GM18511 (cell line): ENCODE data around the gene RABGAP1.
A peak's percentile ranks its signal among the peaks of the same experiment; 100 is the strongest.
"Not testable (repeated sequence)": the region's sequence is repeated elsewhere in the genome, so short reads cannot be mapped to it uniquely, and the experiment has no call there.

Experiments
- ATAC-seq: cut with Tn5 transposase; IDR thresholded peaks from one replicate; pipeline ENCODE4 v1.9.1; 2021; ENCODE audit warnings: mild to moderate bottlenecking, moderate library complexity; ENCODE audit not compliant: unreplicated experiment

RABGAP1 gene

DNA sequence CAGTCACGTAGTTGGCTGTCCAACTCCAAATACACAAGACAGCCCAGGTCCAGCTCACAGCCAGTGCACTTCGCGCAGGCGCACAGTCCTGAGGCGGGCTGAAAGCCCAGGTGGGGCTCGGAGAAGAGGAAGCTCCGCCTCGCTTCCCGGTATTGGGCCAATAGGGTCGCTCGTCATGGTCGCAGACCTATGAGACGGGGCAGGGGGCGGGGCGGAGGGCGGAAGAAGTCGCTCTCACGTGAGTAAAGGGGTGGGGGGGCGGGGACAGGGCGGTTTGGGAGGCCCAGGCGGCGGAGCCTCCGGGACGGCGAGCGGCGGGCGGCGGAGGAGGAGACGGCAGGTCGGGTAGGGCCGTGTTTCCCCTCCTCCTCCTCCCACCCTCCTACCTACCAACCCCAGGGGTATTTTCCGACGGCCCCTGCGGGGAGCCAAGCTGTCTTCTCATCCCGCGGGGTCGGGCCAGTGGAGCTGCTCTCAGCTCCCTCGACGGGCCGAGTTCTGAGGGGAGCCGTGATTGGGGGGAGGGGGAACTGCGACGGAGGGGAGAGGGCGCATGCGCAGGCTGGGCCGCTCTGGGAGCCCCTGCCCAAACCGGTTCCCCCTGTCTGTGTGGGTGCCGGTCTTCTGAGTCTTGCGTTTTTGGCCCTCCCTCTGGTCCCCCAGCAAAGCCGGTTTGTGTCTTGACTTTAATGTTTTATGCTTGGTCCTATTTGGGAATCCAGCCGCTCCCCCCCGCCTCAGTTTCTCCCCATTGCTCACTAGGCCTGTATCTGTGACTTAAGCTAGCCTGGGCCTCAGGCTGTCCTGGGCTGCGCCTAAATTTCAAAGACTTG lies at the start of gene RABGAP1:
TSS of gene RABGAP1 (plus strand) at position 272 of the 833 bp plus-strand sequence. CDS start 16,040 bp downstream, outside the sequence.
- ATAC-seq = peak; percentile 99

DNA sequence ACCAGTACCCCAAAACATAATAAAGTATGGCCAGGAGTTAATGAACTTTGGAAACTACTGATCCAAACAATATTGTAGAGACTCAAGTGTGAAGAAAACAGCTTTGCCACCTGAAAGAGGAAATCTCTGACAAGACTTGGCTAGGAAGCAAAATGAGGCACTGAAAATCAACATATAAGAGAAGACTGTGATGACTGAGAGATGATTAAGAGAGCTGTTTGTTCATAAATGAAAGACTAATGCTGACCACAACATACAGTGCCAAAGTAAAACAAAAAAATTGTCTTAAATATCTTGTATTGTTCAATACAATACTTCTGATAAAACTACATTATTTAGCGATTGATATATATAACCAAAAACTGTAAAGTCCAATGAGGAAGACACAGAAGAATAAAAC lies 42.9 kb upstream of the RABGAP1 start:
- ATAC-seq = no peak

GRCh38 chr9:122900791-122901190 lies 40.0 kb upstream of the RABGAP1 start:
- ATAC-seq = no peak

DNA sequence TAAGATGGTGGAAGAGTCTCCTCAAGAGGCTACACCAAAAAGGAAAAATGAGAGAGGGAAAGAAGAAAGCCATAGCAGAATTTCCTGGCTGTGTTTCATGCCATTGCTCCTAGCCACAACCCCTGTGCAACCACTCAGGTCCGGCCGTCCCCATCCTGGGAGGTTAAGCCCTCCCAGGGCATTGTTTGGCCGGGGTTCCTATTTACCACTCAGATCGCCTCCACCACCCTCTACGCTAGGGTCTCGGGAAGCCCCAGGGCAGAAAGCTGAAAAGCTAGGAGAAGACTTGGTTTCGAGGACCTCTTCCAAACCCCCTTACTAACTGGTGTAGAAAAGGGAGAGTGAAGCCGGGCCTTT lies 36.4 kb upstream of the RABGAP1 start:
- peak; percentile 40 for ATAC-seq

DNA sequence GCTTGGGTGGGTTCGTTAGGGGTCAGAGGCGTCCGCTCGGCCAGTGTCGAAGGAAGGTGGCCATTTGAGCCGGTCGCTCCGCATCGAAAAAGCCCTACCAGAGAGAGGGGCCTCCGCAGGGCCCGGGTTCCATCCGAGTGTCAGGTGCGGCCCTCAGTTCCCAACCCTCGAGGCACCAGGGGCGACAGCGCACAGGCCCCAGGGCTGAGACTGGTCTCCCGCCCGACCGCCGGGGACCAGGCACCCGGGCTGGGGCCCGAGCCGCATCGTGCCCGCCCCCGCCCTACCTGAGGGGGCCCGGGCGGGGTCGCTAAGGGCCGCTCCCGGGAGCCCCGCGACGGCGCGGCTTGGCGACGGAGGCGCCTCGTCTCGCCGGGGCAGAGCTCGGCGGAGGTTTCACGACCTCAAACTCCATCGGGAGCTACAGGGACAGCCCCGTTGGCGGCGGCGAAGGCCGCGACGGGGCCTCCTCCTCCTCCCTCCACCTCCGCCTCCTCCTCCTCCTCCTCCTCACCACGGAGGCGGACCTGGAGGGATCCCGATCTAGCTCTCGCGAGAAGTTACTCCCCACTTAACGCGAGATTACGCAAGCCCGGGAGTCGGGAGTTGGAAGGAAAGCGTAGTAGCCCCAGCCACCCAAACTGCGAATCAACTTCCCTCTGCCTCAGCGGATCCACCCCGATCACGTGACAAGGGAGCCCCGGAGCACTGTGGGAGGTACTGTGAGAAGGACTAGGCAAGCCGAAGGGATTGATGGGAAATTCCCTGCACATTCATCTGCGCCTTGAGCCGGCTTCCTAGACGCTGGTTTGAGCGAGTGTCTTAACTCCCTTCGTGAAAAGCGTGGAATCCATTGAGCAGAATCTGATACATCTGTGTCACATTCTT lies 35.8 kb upstream of the RABGAP1 start, which contains the start of gene RC3H2:
TSS of gene RC3H2 (minus strand) at position 537 of the 888 bp plus-strand sequence. CDS start 7,850 bp downstream, outside the sequence.
- peak; percentile 85 for ATAC-seq

GRCh38 chr9:122906122-122906521 lies 34.7 kb upstream of the RABGAP1 start:
- ATAC-seq = not testable (repeated sequence)

DNA sequence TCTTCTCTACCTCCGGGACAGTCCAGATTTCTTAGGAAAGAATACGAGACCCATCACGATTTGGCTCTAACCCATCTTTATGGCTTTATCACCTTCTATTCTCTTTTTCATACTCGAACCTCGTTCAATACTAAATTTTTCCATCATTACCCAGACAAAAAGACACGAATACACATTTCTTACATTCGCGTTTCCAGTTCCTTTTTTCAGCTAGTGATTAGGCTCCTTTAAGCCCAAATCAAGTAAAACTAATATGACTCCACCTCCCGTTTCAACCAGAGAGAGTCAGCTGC lies 28.2 kb upstream of the RABGAP1 start:
- ATAC-seq = no peak

GRCh38 chr9:122912964-122913673 lies 27.7 kb upstream of the RABGAP1 start, which contains the start of gene ZBTB6:
Gene ZBTB6, minus strand, starts transcription at chr9:122913323. Its CDS starts 1,251 bp downstream, at chr9:122912072.
- peak; percentile 97 for ATAC-seq

- no peak for ATAC-seq
Measured at GRCh38 chr9:122918310-122918709, 22.5 kb upstream of the RABGAP1 start.

- no peak for ATAC-seq
Measured at GRCh38 chr9:122922713-122923112, 18.1 kb upstream of the RABGAP1 start.

GRCh38 chr9:122923947-122924346 lies 16.9 kb upstream of the RABGAP1 start:
- ATAC-seq = no peak

- ATAC-seq = no peak
Measured at GRCh38 chr9:122929796-122930354, 10.9 kb upstream of the RABGAP1 start.

DNA sequence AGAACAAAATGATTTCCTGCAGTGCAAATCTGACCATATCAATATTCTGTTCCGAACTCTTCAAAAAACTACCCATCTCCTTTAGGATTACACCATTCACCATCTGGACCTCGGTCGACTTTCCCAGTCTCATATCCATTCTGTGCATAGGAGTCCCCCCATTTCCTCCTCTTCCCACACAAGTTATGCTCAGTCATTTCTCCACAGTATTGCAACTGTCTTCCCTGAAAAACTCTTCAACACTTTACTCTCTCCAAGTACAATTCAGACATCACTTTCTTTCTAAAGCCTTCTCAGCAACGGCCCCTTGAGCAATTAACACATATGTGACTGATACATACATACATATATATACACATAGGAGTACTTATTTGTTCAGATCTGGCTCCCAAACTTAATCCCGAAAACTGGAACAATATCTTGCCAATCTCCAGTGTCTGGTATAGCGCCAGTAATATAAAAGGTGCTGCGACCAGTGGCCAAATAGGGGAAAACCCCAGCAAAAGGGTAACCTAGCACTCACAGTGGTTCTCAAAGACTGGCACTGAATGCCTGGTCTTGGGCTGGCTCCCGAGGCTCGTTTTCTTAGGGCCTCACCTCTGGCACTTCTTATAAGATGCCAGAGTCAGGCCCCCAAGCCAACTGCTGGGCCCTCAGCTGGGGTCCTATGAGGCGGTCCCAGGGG lies 10.1 kb upstream of the RABGAP1 start:
- ATAC-seq = peak; percentile 48

GRCh38 chr9:122931226-122932121 lies 9.3 kb upstream of the RABGAP1 start, which contains the start of gene ZBTB26:
Gene ZBTB26, minus strand, starts transcription at chr9:122931512. Its CDS starts 11,578 bp downstream, at chr9:122919934.
- ATAC-seq = peak; percentile 97

- no peak for ATAC-seq
Measured at GRCh38 chr9:122936464-122936863, 4.4 kb upstream of the RABGAP1 start.

DNA sequence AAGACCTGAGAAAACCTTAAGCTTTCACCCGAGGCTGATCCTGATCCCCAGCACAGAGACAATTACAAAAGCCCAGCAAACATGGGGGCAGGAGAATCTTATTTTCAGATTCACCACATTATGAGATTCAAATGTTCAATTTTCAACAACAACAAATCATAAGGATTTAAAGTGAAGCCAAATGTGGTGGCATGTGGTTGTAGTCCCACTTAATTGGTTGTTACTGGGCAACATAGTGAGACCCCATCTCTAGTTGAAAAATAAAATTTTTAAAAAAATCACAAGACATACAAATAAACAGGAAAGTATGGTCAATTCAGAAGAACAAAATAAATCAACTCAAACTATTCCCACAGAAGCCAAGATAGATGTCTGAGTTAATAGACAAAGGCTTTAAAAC lies 3.9 kb upstream of the RABGAP1 start:
- no peak for ATAC-seq

GRCh38 chr9:122939601-122940000 lies 1.2 kb upstream of the RABGAP1 start:
- no peak for ATAC-seq

GRCh38 chr9:122940454-122940748 lies 419 bp upstream of the RABGAP1 start:
- ATAC-seq = no peak

GRCh38 chr9:122941582-122942234 lies 888 bp downstream of the RABGAP1 start:
- no peak for ATAC-seq
